GM12873 (cell line): ENCODE results near the gene NUPR1.

Experiments used
- TF ChIP-seq, protein P1 (sequence below): IDR thresholded peaks from 2 replicates; pipeline ENCODE4 v1.5.1; 2012; ENCODE audit warnings: low read depth, mild to moderate bottlenecking, moderate library complexity, low read length, control low read depth; ENCODE audit not compliant: insufficient read depth; ENCODE audit errors: missing control alignments

NUPR1 gene, protein sequence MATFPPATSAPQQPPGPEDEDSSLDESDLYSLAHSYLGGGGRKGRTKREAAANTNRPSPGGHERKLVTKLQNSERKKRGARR

DNA sequence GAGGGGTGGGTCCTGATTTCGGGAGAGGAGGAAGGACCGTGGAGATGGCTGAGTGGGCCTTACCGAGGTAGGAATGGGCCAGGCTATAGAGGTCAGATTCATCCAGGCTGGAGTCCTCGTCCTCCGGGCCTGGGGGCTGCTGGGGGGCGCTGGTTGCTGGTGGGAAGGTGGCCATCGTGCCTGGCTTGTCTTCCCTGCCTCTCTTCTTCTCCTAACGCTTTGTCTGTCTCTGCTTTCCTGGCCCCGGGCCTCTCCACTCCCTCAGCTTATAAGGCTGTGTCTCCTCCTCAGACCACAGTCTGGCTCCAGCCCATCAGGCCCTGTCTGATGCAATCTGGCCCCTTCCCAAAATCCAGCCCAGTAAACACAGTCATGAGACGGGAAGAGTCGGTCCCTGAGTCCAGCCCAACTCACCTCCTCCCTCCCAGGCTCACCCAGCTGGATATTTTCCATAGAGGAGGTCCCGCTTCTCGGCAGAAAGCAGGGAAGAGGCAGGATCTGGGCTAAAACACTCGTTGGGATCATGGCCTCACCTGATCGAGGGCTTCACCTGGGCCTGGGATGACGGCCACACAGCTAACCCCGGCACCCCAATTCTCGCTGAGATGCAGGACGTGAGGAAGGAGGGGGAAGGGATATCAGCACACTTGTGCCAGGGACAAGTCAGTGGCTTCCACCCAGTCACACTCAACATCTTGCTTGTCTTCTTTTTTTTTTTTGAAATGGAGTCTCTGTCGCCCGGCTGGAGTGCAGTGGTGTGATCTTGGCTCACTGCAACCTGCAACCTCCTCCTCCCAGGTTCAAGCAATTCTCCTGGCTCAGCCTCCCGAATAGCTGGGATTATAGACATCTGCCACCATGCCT lies at the start of gene NUPR1:
Gene NUPR1 (minus strand): TSS at position 242 of the 864 bp plus-strand sequence. CDS start 67 bp downstream, at position 175.
- TF ChIP-seq, protein P1, sequence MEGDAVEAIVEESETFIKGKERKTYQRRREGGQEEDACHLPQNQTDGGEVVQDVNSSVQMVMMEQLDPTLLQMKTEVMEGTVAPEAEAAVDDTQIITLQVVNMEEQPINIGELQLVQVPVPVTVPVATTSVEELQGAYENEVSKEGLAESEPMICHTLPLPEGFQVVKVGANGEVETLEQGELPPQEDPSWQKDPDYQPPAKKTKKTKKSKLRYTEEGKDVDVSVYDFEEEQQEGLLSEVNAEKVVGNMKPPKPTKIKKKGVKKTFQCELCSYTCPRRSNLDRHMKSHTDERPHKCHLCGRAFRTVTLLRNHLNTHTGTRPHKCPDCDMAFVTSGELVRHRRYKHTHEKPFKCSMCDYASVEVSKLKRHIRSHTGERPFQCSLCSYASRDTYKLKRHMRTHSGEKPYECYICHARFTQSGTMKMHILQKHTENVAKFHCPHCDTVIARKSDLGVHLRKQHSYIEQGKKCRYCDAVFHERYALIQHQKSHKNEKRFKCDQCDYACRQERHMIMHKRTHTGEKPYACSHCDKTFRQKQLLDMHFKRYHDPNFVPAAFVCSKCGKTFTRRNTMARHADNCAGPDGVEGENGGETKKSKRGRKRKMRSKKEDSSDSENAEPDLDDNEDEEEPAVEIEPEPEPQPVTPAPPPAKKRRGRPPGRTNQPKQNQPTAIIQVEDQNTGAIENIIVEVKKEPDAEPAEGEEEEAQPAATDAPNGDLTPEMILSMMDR: no peak

DNA sequence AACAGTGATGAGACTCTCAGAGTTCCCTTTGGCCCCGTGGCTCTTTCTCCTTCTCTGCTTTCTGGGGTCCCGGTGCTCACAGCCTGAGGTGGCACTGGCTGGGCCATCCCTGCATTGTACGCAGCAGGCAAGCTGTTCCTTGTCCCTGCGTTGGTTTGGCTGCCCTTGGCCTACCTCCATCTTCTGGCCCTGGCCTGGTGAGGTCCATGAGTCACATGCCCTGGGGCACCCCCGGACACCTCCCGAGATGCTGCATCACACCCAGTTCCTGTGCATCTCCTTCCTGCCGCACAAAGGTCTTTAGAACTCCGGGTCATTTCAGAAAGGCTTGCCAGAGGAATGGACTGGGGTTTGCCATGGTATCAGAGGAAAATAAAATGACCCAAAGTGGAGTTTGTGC lies 48.6 kb upstream of the NUPR1 start:
- TF ChIP-seq, protein P1: no peak

DNA sequence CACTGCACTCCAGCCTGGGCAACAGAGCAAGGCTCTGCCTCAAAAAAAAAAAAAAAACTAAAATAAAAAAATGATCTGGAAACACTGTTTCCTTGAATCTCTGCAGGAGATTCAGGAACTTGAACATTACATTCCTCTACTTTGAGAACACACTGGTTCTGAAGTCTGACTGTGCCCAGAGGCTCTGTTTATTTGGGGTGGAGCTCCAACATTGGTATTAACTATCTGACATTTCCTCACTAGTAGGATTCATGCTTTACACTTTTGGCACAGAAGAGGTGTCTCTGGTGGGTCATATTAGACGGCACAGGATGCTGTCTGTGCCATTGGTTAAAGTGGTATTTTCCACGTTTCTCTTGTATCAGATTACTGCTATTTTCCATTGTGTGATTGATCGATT lies 47.7 kb upstream of the NUPR1 start:
- TF ChIP-seq, protein P1: no peak

DNA sequence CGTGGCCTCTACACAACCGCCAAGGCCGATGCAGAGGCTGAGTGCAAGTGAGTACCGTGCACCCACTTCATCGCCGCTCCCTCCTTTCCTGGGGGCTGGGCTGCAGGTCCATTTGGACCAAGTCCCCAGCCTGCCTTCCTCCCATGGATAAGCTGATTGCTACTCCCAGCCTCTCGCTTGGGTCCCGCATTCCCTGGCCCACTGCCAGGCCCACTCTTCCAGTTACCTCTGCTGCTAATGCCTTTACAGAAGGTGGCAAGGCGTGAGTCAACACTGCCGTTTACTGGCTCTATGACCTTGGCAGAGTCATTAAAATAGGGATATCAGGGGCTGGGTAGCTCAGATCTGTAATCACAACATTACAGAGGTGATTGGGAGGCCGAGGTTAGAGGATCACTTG lies 46.9 kb upstream of the NUPR1 start:
- TF ChIP-seq, protein P1: no peak

DNA sequence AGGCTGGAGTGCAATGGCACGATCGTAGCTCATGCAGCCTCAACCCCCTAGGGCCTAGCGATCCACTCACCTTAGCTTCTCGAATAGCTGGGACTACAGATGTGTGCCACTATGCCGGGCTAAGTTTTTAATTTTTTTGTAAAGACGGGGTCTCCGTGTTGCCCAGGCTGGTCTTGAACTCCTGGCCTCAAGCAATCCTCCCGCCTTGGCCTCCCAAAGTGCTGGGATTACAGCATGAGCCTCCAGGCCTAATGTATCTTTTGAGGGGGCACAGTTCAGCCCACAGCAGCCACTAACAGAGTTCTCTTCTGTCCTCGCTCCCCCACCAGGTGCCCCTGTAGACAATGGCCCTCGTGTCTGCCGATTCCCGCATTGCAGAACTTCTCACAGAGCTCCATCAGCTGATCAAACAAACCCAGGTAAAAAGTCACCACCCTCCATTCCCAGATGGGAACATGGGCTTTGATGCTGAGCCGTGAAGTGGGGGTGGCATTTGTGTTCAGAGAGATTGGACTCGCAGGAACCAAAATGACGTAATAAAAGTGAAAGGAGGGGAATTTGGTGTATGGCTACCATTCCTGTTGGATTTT lies 42.0 kb upstream of the NUPR1 start:
- TF ChIP-seq, protein P1: no peak

DNA sequence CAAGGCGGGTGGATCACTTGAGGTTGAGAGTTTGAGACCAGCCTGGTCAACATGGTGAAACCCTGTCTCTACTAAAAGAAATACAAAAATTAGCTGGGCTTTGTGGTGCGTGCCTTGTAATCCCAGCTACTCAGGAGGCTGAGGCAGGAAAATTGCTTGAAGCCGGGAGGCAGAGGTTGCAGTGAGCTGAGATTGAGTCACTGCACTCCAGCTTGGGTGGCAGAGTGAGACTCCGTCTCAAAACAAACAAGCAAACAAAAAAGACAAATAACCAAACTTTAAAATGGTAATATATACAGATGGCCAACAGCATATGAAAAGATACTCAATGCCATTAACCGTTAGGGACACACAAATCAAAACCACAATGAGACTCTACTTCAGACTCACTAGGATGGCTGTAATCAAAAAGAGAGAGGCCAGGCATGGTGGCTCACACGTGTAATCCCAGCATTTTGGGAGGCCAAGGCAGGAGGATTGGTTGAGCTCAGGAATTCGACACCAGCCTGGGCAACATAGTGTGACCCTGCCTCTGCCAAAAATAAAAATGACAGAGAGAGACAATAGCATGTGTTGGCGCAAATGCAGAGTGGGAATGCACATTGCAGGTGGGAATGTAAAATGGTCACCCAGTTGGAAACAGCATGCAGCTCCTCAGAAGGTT lies 36.8 kb upstream of the NUPR1 start:
- TF ChIP-seq, protein P1: no peak

DNA sequence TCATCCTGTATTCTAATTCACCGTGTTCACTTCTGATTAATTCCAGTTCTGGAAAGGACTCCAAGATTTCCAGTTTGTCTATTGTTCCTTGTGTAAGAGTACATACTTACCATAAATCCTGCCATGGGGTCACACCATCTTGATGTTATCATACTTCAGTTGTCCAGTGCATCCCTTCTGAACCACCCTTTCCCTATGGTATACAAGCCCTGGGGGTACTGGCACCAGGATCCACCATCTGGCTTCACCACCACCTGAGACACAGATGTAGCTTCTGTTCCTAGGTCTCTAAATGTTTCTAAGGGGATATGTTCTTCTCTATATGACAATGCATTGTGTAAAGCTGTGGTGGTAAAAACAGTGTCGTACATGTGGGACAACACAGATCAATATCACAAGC lies 36.2 kb upstream of the NUPR1 start:
- TF ChIP-seq, protein P1: no peak
